ENCODE data around the gene KIRREL3. TPM values are rescaled to one million over a fixed set of nuclear protein-coding genes. Genes with fewer than 3 reads are reported as not detected.
A peak's percentile ranks its signal among the peaks of the same experiment; 100 is the strongest.

The KIRREL3 gene
- total RNA-seq, 1 donor from 2014 or later: under 0.01 TPM

DNA sequence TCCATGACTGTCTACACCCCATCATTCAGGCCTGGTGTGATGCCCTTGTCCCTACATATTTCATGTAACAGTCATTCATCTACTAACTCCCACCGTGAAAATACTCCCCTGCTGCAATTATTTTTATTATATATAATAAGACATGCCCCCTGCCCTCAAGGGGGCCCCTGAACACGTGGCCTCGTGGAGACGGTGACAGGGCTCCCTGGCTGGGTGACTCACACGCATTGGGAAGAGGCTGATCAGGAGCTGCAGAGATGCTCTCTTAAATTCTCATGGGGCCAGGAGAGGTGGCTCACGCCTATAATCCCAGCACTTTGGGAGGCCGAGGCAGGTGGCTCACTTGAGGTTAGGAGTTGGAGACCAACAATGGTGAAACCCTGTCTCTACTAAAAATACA lies 556.5 kb downstream of the KIRREL3 start:
- Histone ChIP-seq H3K27ac (ENCODE audit: low read depth, low read length) (no peak overlapping the region), H3K9ac (ENCODE audit: low read depth in 1 of 3, low read length in 3 of 3) (no peak overlapping the region), H3K27me3 (ENCODE audit: control insufficient read depth in 3 of 3, insufficient read depth in 3 of 3, low read length in 3 of 3) (peaks cover 6 to 14% (median 8%) of the 10 kb centered on the region in 3 donors), H3K4me3 (ENCODE audit: low read length in 3 of 3) (no peak overlapping the region), H3K9me3 (ENCODE audit: control insufficient read depth in 3 of 3, low read length in 3 of 3) (no peaks in the 10 kb centered on the region), H3K36me3 (ENCODE audit: control insufficient read depth in 3 of 3, insufficient read depth in 3 of 3, low read length in 3 of 3) (no peaks in the 10 kb centered on the region), H3K4me1 (ENCODE audit: control insufficient read depth in 3 of 3, insufficient read depth in 3 of 3, low read length in 3 of 3) (peaks cover 3 to 5% (median 3%) of the 10 kb centered on the region in 3 donors)

- Histone ChIP-seq H3K9ac (ENCODE audit: low read depth in 1 of 3, low read length in 3 of 3) (no peak overlapping the region), H3K9me3 (ENCODE audit: control insufficient read depth in 3 of 3, low read length in 3 of 3) (no peaks in the 10 kb centered on the region), H3K36me3 (ENCODE audit: control insufficient read depth in 3 of 3, insufficient read depth in 3 of 3, low read length in 3 of 3) (no peaks in the 10 kb centered on the region), H3K4me1 (ENCODE audit: control insufficient read depth in 3 of 3, insufficient read depth in 3 of 3, low read length in 3 of 3) (peaks cover 3 to 5% (median 3%) of the 10 kb centered on the region in 3 donors), H3K27me3 (ENCODE audit: control insufficient read depth in 3 of 3, insufficient read depth in 3 of 3, low read length in 3 of 3) (peaks cover 6 to 14% (median 8%) of the 10 kb centered on the region in 3 donors), H3K4me3 (ENCODE audit: low read length in 3 of 3) (no peak overlapping the region), H3K27ac (ENCODE audit: low read depth, low read length) (no peak overlapping the region)
Measured at GRCh38 chr11:126443120-126443519, 557.5 kb downstream of the KIRREL3 start.

- peaks cover 0 to 2% (median 0%) of the 10 kb centered on the region in 3 donors for H3K9me3 ChIP-seq (ENCODE audit: control insufficient read depth in 3 of 3, low read length in 3 of 3)
- H3K27ac ChIP-seq (ENCODE audit: low read depth, low read length): no peak overlapping the region
- no peaks in the 10 kb centered on the region for H3K36me3 ChIP-seq (ENCODE audit: control insufficient read depth in 3 of 3, insufficient read depth in 3 of 3, low read length in 3 of 3)
- no peak overlapping the region for H3K4me3 ChIP-seq (ENCODE audit: low read length in 3 of 3)
- H3K9ac ChIP-seq (ENCODE audit: low read depth in 1 of 3, low read length in 3 of 3): peak overlapping the region in 1 of 3 donors; percentile 41
- H3K4me1 ChIP-seq (ENCODE audit: control insufficient read depth in 3 of 3, insufficient read depth in 3 of 3, low read length in 3 of 3): peaks cover 3 to 5% (median 3%) of the 10 kb centered on the region in 3 donors
- H3K27me3 ChIP-seq (ENCODE audit: control insufficient read depth in 3 of 3, insufficient read depth in 3 of 3, low read length in 3 of 3): peaks cover 6 to 15% (median 14%) of the 10 kb centered on the region in 3 donors
Measured at GRCh38 chr11:126440792-126441514, 559.6 kb downstream of the KIRREL3 start.

GRCh38 chr11:126440276-126440675 lies 560.3 kb downstream of the KIRREL3 start:
- no peak overlapping the region for H3K4me3 ChIP-seq (ENCODE audit: low read length in 3 of 3)
- peaks cover 3 to 5% (median 3%) of the 10 kb centered on the region in 3 donors for H3K4me1 ChIP-seq (ENCODE audit: control insufficient read depth in 3 of 3, insufficient read depth in 3 of 3, low read length in 3 of 3)
- no peak overlapping the region for H3K27ac ChIP-seq (ENCODE audit: low read depth, low read length)
- H3K9ac ChIP-seq (ENCODE audit: low read depth in 1 of 3, low read length in 3 of 3): no peak overlapping the region
- peaks cover 0 to 2% (median 0%) of the 10 kb centered on the region in 3 donors for H3K9me3 ChIP-seq (ENCODE audit: control insufficient read depth in 3 of 3, low read length in 3 of 3)
- H3K27me3 ChIP-seq (ENCODE audit: control insufficient read depth in 3 of 3, insufficient read depth in 3 of 3, low read length in 3 of 3): peaks cover 6 to 15% (median 14%) of the 10 kb centered on the region in 3 donors
- H3K36me3 ChIP-seq (ENCODE audit: control insufficient read depth in 3 of 3, insufficient read depth in 3 of 3, low read length in 3 of 3): no peaks in the 10 kb centered on the region

DNA sequence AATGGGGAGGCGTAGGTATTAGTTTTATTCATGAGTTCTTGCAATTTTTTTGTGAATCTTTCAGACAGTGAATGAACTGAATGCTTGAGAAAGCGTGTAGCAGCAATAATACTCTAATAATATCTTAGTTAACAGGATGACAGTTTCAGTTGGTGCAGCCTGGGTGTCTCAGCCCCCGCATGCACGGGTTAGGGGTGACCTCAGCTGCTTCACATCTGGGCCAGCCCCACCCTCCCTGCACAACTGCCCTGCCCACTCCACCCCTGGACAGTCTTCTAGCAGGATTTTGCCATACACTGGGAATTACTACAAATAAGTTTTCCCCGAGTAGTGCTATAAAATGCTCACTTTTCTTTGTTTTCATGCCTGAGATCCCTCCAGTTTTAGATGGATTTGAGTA lies 561.9 kb downstream of the KIRREL3 start:
- Histone ChIP-seq H3K36me3 (ENCODE audit: control insufficient read depth in 3 of 3, insufficient read depth in 3 of 3, low read length in 3 of 3) (no peaks in the 10 kb centered on the region), H3K27ac (ENCODE audit: low read depth, low read length) (no peak overlapping the region), H3K9ac (ENCODE audit: low read depth in 1 of 3, low read length in 3 of 3) (no peak overlapping the region), H3K4me1 (ENCODE audit: control insufficient read depth in 3 of 3, insufficient read depth in 3 of 3, low read length in 3 of 3) (peaks cover 3 to 5% (median 5%) of the 10 kb centered on the region in 3 donors), H3K27me3 (ENCODE audit: control insufficient read depth in 3 of 3, insufficient read depth in 3 of 3, low read length in 3 of 3) (peaks cover 6 to 15% (median 14%) of the 10 kb centered on the region in 3 donors), H3K4me3 (ENCODE audit: low read length in 3 of 3) (no peak overlapping the region), H3K9me3 (ENCODE audit: control insufficient read depth in 3 of 3, low read length in 3 of 3) (peaks cover 0 to 2% (median 0%) of the 10 kb centered on the region in 3 donors)

- peaks cover 0 to 2% (median 0%) of the 10 kb centered on the region in 3 donors for H3K9me3 ChIP-seq (ENCODE audit: control insufficient read depth in 3 of 3, low read length in 3 of 3)
- peaks cover 3 to 7% (median 5%) of the 10 kb centered on the region in 3 donors for H3K4me1 ChIP-seq (ENCODE audit: control insufficient read depth in 3 of 3, insufficient read depth in 3 of 3, low read length in 3 of 3)
- no peak overlapping the region for H3K4me3 ChIP-seq (ENCODE audit: low read length in 3 of 3)
- no peak overlapping the region for H3K27ac ChIP-seq (ENCODE audit: low read depth, low read length)
- no peak overlapping the region for H3K9ac ChIP-seq (ENCODE audit: low read depth in 1 of 3, low read length in 3 of 3)
- H3K27me3 ChIP-seq (ENCODE audit: control insufficient read depth in 3 of 3, insufficient read depth in 3 of 3, low read length in 3 of 3): peaks cover 6 to 15% (median 14%) of the 10 kb centered on the region in 3 donors
- no peaks in the 10 kb centered on the region for H3K36me3 ChIP-seq (ENCODE audit: control insufficient read depth in 3 of 3, insufficient read depth in 3 of 3, low read length in 3 of 3)
Measured at GRCh38 chr11:126438272-126438671, 562.3 kb downstream of the KIRREL3 start.

- no peak overlapping the region for H3K27ac ChIP-seq (ENCODE audit: low read depth, low read length)
- H3K9me3 ChIP-seq (ENCODE audit: control insufficient read depth in 3 of 3, low read length in 3 of 3): peaks cover 0 to 2% (median 0%) of the 10 kb centered on the region in 3 donors
- peaks cover 3 to 10% (median 5%) of the 10 kb centered on the region in 3 donors for H3K4me1 ChIP-seq (ENCODE audit: control insufficient read depth in 3 of 3, insufficient read depth in 3 of 3, low read length in 3 of 3)
- H3K27me3 ChIP-seq (ENCODE audit: control insufficient read depth in 3 of 3, insufficient read depth in 3 of 3, low read length in 3 of 3): peaks cover 6 to 15% (median 14%) of the 10 kb centered on the region in 3 donors
- no peak overlapping the region for H3K9ac ChIP-seq (ENCODE audit: low read depth in 1 of 3, low read length in 3 of 3)
- no peak overlapping the region for H3K4me3 ChIP-seq (ENCODE audit: low read length in 3 of 3)
- H3K36me3 ChIP-seq (ENCODE audit: control insufficient read depth in 3 of 3, insufficient read depth in 3 of 3, low read length in 3 of 3): no peaks in the 10 kb centered on the region
Measured at GRCh38 chr11:126437731-126438130, 562.8 kb downstream of the KIRREL3 start.

DNA sequence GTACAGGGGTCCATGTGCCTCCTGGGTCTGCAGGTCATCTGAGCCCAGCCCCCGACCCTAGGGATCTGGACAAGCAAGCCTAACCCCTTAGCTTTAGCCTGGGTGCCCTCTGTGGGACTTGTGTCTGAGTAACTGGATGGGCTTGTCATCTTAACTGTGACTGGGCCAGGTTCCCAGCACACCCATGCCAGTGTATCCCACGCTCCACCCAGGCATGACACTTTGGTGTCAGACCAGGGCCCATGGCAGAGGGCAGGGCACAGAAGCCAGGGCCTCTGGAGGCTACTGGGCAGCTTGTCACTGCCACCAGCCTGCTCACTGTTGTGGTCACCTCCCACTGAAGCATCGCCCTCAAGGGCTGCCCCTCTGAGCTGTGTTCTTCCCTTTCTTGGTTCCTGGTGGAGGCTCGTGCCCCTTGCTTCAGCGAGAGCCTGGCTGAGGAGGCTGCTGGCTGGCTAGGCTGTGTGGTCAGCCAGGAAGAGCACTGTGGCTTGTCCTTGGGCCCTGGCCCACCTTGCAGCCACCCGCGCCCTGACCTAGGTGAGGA lies 564.3 kb downstream of the KIRREL3 start:
- Histone ChIP-seq H3K9ac (ENCODE audit: low read depth in 1 of 3, low read length in 3 of 3) (no peak overlapping the region), H3K4me3 (ENCODE audit: low read length in 3 of 3) (no peak overlapping the region), H3K4me1 (ENCODE audit: control insufficient read depth in 3 of 3, insufficient read depth in 3 of 3, low read length in 3 of 3) (peaks cover 12 to 16% (median 14%) of the 10 kb centered on the region in 3 donors), H3K9me3 (ENCODE audit: control insufficient read depth in 3 of 3, low read length in 3 of 3) (peaks cover 0 to 2% (median 0%) of the 10 kb centered on the region in 3 donors), H3K27ac (ENCODE audit: low read depth, low read length) (no peak overlapping the region), H3K36me3 (ENCODE audit: control insufficient read depth in 3 of 3, insufficient read depth in 3 of 3, low read length in 3 of 3) (no peaks in the 10 kb centered on the region), H3K27me3 (ENCODE audit: control insufficient read depth in 3 of 3, insufficient read depth in 3 of 3, low read length in 3 of 3) (peaks cover 4 to 11% (median 6%) of the 10 kb centered on the region in 3 donors)

DNA sequence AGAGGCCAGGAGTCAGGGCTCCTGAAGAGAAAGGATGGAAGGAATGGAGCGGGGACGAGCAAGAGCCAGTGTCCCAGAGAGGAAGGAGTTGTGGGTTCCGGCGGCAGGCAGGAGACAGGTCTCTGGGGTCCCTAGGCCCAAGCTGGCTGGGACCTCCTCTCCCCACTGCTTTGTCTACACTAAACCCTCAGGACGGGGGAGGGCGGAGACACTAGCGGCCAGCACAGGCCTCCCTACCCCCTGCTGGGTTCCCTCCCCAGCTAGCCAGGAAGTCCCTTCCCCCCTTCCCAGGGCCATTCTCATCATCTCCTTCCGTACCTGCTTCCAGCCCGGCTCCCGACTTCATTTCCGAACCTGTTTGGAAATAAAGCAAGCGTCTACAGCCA lies 565.6 kb downstream of the KIRREL3 start:
- Histone ChIP-seq H3K4me1 (ENCODE audit: control insufficient read depth in 3 of 3, insufficient read depth in 3 of 3, low read length in 3 of 3) (peaks cover 9 to 14% (median 11%) of the 10 kb centered on the region in 3 donors), H3K27me3 (ENCODE audit: control insufficient read depth in 3 of 3, insufficient read depth in 3 of 3, low read length in 3 of 3) (peaks cover 0 to 7% (median 0%) of the 10 kb centered on the region in 3 donors), H3K4me3 (ENCODE audit: low read length in 3 of 3) (no peak overlapping the region), H3K36me3 (ENCODE audit: control insufficient read depth in 3 of 3, insufficient read depth in 3 of 3, low read length in 3 of 3) (no peaks in the 10 kb centered on the region), H3K27ac (ENCODE audit: low read depth, low read length) (no peak overlapping the region), H3K9me3 (ENCODE audit: control insufficient read depth in 3 of 3, low read length in 3 of 3) (peaks cover 0 to 2% (median 0%) of the 10 kb centered on the region in 3 donors), H3K9ac (ENCODE audit: low read depth in 1 of 3, low read length in 3 of 3) (no peak overlapping the region)
